Neural cell (in vitro differentiated cells): Measurements from ENCODE around the gene GMDS. TPM values are rescaled to one million over a fixed set of nuclear protein-coding genes. Genes with fewer than 3 reads are reported as not detected.

Experiments used
- H2AFZ ChIP-seq: fragments of 200-600, 300-800 bp; sonication (generic), shearing (Covaris generic); 2 replicates; pipeline ENCODE4 v1.6.0; 2014; ENCODE audit warnings: low read depth, mild to moderate bottlenecking, antibody characterized with exemption, low read length, moderate library complexity
- H3F3A ChIP-seq: fragments of 200-600 bp; shearing (Covaris generic); 2 replicates; pipeline ENCODE4 v1.6.1; 2016; ENCODE audit warnings: mild to moderate bottlenecking, moderate library complexity, mixed read lengths, antibody characterized with exemption, low read length; ENCODE audit not compliant: insufficient read depth, poor library complexity, severe bottlenecking
- H3K27ac ChIP-seq: fragments of 200-600, 300-800 bp; sonication (generic), shearing (Covaris generic); 2 replicates; pipeline ENCODE4 v1.5.1; 2014; ENCODE audit warnings: mild to moderate bottlenecking, low read length, moderate library complexity
- H3K27me3 ChIP-seq: fragments of 300-800, 200-600 bp; sonication (generic), shearing (Covaris generic); 2 replicates; pipeline ENCODE4 v1.6.0; 2014; ENCODE audit warnings: mild to moderate bottlenecking, low read depth, low read length, moderate library complexity; ENCODE audit not compliant: insufficient read depth
- H3K36me3 ChIP-seq: fragments of 300-800, 200-600 bp; sonication (generic), shearing (Covaris generic); 2 replicates; pipeline ENCODE4 v1.5.1; 2014; ENCODE audit warnings: mild to moderate bottlenecking, antibody characterized with exemption, low read length, moderate library complexity; ENCODE audit not compliant: insufficient read depth
- H3K4me2 ChIP-seq: fragments of 300-800, 200-600 bp; sonication (generic), shearing (Covaris generic); 2 replicates; pipeline ENCODE4 v1.6.0; 2014; ENCODE audit warnings: mild to moderate bottlenecking, low read length
- H3K4me3 ChIP-seq: fragments of 300-800, 200-600 bp; sonication (generic), shearing (Covaris generic); 2 replicates; pipeline ENCODE4 v1.5.1; 2014; ENCODE audit warnings: mild to moderate bottlenecking, low read length, moderate library complexity
- H3K79me2 ChIP-seq: fragments of 200-600 bp; shearing (Covaris generic); replicated peaks from 2 replicates; pipeline ENCODE4 v1.6.0; 2014; ENCODE audit warnings: mild to moderate bottlenecking, low read length, moderate library complexity; ENCODE audit not compliant: insufficient read depth
- H3K9ac ChIP-seq: fragments of 300-800, 200-600 bp; sonication (generic), shearing (Covaris generic); 2 replicates; pipeline ENCODE4 v1.6.1; 2016; ENCODE audit warnings: mild to moderate bottlenecking, low read length, mixed read lengths
- H3K9me2 ChIP-seq: fragments of 200-600 bp; shearing (Covaris generic); 2 replicates; pipeline ENCODE4 v1.6.1; 2016; ENCODE audit warnings: mild to moderate bottlenecking, low read length, mixed read lengths; ENCODE audit not compliant: insufficient read depth
- H3K9me3 ChIP-seq: fragments of 200-600, 300-800 bp; sonication (generic), shearing (Covaris generic); 2 replicates; pipeline ENCODE4 v1.6.1; 2016; ENCODE audit warnings: mild to moderate bottlenecking, mixed run types, low read length, moderate library complexity, mixed read lengths
- H4K20me1 ChIP-seq: fragments of 200-600 bp; shearing (Covaris generic); 2 replicates; pipeline ENCODE4 v1.6.1; 2016; ENCODE audit warnings: mild to moderate bottlenecking, mixed run types; ENCODE audit not compliant: insufficient read depth
- EP300 ChIP-seq: fragments of 450-650 bp; conservative IDR thresholded peaks from 2 replicates; pipeline ENCODE4 v1.6.1; 2014; ENCODE audit warnings: antibody characterized with exemption, mild to moderate bottlenecking, moderate library complexity; ENCODE audit not compliant: poor library complexity, severe bottlenecking
- EZH2 ChIP-seq: fragments of 200-600, 300-800 bp; shearing (Covaris generic), sonication (generic); IDR thresholded peaks from 2 replicates; pipeline ENCODE4 v1.6.1; 2014; ENCODE audit warnings: antibody characterized with exemption, low read length, borderline replicate concordance, mild to moderate bottlenecking; ENCODE audit not compliant: insufficient read depth, poor library complexity, severe bottlenecking
- MXI1 ChIP-seq: fragments of 450-650 bp; conservative IDR thresholded peaks from 2 replicates; pipeline ENCODE4 v1.6.1; 2014; ENCODE audit warnings: antibody characterized with exemption, mild to moderate bottlenecking; ENCODE audit not compliant: poor library complexity, severe bottlenecking
- POLR2AphosphoS5 ChIP-seq: IDR thresholded peaks from 2 replicates; pipeline ENCODE4 v1.6.1; 2012
- RAD21 ChIP-seq: fragments of 450-650 bp; conservative IDR thresholded peaks from 2 replicates; pipeline ENCODE4 v1.6.1; 2014; ENCODE audit warnings: antibody characterized with exemption, mild to moderate bottlenecking, moderate library complexity
- REST ChIP-seq: IDR thresholded peaks from 2 replicates; pipeline ENCODE4 v1.6.1; 2012; ENCODE audit warnings: borderline replicate concordance
- SMC3 ChIP-seq: fragments of 450-650 bp; conservative IDR thresholded peaks from 2 replicates; pipeline ENCODE4 v1.6.1; 2014; ENCODE audit warnings: antibody characterized with exemption, mild to moderate bottlenecking, moderate library complexity; ENCODE audit not compliant: poor library complexity
- TAF1 ChIP-seq: IDR thresholded peaks from 2 replicates; pipeline ENCODE4 v1.6.1; 2012; ENCODE audit warnings: low read depth
- polyA plus RNA-seq: library from polyadenylated mRNA; depleted of rRNA; stranded (reverse); fragments of >200 nt; gene quantifications from 2 replicates; pipeline ENCODE4 v1.2.3, GENCODE V29; 2014
- TF ChIP-seq, protein P1 (sequence below): fragments of 450-650 bp; IDR thresholded peaks from 2 replicates; pipeline ENCODE4 v1.5.1; 2014; ENCODE audit warnings: antibody characterized with exemption, mild to moderate bottlenecking, moderate library complexity; ENCODE audit not compliant: poor library complexity, severe bottlenecking

Gene GMDS
- polyA plus RNA-seq, 1 donor from 2014 or later: 11.4 TPM

GRCh38 chr6:2085657-2086056 is 159.7 kb downstream of the GMDS start:
- no peaks in the 10 kb centered on the region for H3K9me3 ChIP-seq
- no peaks in the 10 kb centered on the region for H3K79me2 ChIP-seq
- no peak overlapping the region for H3K4me2 ChIP-seq
- no peaks in the 10 kb centered on the region for H3K36me3 ChIP-seq
- no peak overlapping the region for H2AFZ ChIP-seq
- TF ChIP-seq TAF1: no peak
- no peak for TF ChIP-seq EP300
- TF ChIP-seq EZH2: no peak
- no peak overlapping the region for H3K27ac ChIP-seq
- no peaks in the 10 kb centered on the region for H3F3A ChIP-seq
- no peak overlapping the region for H3K9ac ChIP-seq
- no peak overlapping the region for H3K4me3 ChIP-seq
- no peaks in the 10 kb centered on the region for H4K20me1 ChIP-seq
- no peaks in the 10 kb centered on the region for H3K27me3 ChIP-seq
- no peaks in the 10 kb centered on the region for H3K9me2 ChIP-seq

- Histone ChIP-seq H3K27me3 (no peaks in the 10 kb centered on the region), H3K4me2 (no peak overlapping the region), H3K36me3 (no peaks in the 10 kb centered on the region), H3K4me3 (no peak overlapping the region), H3K9me2 (no peaks in the 10 kb centered on the region), H3K9me3 (peaks cover 4% of the 10 kb centered on the region), H2AFZ (no peak overlapping the region), H3K79me2 (no peaks in the 10 kb centered on the region), H4K20me1 (no peaks in the 10 kb centered on the region), H3K9ac (no peak overlapping the region), H3F3A (no peaks in the 10 kb centered on the region), H3K27ac (no peak overlapping the region)
- TF ChIP-seq SMC3 (no peak), EZH2 (no peak), EP300 (no peak), POLR2AphosphoS5 (no peak), RAD21 (no peak), MXI1 (no peak), TAF1 (no peak), REST (no peak)
- TF ChIP-seq, protein P1, sequence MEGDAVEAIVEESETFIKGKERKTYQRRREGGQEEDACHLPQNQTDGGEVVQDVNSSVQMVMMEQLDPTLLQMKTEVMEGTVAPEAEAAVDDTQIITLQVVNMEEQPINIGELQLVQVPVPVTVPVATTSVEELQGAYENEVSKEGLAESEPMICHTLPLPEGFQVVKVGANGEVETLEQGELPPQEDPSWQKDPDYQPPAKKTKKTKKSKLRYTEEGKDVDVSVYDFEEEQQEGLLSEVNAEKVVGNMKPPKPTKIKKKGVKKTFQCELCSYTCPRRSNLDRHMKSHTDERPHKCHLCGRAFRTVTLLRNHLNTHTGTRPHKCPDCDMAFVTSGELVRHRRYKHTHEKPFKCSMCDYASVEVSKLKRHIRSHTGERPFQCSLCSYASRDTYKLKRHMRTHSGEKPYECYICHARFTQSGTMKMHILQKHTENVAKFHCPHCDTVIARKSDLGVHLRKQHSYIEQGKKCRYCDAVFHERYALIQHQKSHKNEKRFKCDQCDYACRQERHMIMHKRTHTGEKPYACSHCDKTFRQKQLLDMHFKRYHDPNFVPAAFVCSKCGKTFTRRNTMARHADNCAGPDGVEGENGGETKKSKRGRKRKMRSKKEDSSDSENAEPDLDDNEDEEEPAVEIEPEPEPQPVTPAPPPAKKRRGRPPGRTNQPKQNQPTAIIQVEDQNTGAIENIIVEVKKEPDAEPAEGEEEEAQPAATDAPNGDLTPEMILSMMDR: no peak
Measured at GRCh38 chr6:2081155-2082138, 164.0 kb downstream of the GMDS start.
